ENCODE data around the gene CDC5L. TPM values are rescaled to one million over a fixed set of nuclear protein-coding genes. Genes with fewer than 3 reads are reported as not detected.

CDC5L gene
- total RNA-seq, 4 donors from 2014 or later: 16.7 to 20.1 (median 17.3) TPM

DNA sequence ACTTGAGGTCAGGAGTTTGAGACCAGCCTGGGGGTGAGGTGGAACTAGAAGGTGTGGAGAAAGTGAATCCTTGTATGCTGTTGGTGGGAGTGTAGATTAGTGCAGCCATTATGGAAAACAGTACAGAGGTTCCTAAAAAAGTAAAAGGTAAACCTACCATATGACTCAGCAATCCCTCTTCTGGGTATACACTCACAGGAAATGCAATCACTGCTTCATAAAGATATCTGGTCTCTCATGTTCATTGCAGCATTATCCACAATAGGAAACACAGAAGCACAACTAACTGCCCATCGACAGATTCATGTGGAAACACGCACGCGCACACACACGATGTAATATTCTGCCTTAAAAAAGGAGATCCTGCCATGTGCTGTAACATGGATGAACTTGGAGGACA, 66.7 kb downstream of the CDC5L start:
- TF ChIP-seq POLR2A (IDR thresholded peaks at IDR 0.05) (no peak), EP300 (IDR thresholded peaks at IDR 0.05) (no peak)
- TF ChIP-seq, protein P1, sequence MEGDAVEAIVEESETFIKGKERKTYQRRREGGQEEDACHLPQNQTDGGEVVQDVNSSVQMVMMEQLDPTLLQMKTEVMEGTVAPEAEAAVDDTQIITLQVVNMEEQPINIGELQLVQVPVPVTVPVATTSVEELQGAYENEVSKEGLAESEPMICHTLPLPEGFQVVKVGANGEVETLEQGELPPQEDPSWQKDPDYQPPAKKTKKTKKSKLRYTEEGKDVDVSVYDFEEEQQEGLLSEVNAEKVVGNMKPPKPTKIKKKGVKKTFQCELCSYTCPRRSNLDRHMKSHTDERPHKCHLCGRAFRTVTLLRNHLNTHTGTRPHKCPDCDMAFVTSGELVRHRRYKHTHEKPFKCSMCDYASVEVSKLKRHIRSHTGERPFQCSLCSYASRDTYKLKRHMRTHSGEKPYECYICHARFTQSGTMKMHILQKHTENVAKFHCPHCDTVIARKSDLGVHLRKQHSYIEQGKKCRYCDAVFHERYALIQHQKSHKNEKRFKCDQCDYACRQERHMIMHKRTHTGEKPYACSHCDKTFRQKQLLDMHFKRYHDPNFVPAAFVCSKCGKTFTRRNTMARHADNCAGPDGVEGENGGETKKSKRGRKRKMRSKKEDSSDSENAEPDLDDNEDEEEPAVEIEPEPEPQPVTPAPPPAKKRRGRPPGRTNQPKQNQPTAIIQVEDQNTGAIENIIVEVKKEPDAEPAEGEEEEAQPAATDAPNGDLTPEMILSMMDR (IDR thresholded peaks at IDR 0.05): no peak
- 70 to 87% methylated on average over 5 of the region's 5 CpGs for WGBS, 2 donors
- Histone ChIP-seq H3K27me3 (no peaks in the 10 kb centered on the region), H3K4me1 (peaks cover 0 to 26% (median 2%) of the 10 kb centered on the region in 4 donors), H3K9me3 (no peaks in the 10 kb centered on the region), H3K27ac (no peak overlapping the region), H3K36me3 (peaks cover 0 to 8% (median 0%) of the 10 kb centered on the region in 3 donors), H3K4me3 (no peak overlapping the region)
- no peak for DNase-seq (ENCODE audit: low spot score in 2 of 2)

DNA sequence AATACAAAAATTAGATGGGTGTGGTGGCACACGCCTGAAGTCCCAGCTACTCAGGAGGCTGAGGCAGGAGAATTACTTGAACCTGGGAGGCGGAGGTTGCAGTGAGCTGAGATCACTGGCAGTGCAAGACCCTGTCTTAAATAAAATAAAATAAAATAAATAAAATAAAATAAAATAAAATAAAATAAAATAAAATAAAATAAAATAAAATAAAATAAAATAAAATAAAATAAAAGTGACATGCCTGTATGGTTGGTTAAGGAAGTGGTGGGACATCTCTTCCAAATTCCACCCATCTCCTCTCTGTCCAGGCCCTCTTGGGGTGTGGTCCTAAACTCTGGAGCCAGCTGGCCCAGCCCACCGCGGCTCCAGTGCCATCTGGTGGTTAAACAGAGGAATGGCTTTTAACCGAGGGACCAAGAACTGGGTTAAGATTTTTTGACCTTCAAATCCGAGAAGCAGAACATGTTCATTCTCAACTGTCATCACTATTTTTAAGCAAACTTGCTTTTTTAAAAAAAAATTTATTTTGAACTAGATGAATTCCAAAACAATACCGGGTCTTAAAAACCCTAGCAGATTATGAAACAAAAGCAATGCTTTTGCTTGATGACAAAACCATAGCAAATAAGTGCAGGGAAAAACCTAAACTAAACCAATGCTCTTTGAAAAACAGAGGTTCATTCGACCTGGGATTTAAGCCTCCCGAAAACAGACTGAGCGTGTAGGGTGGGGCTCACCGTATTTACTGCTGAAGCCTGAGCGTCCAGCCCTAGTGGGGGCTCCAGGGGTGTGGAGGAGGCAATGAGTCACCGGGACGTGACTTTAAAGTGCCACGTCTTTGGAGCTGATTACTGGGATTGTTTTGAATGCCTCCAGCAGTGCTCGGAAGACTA, 68.8 kb downstream of the CDC5L start:
- 27 to 28% methylated on average over 16 of the region's 16 CpGs for WGBS, 2 donors
- H3K27me3 ChIP-seq: no peaks in the 10 kb centered on the region

DNA sequence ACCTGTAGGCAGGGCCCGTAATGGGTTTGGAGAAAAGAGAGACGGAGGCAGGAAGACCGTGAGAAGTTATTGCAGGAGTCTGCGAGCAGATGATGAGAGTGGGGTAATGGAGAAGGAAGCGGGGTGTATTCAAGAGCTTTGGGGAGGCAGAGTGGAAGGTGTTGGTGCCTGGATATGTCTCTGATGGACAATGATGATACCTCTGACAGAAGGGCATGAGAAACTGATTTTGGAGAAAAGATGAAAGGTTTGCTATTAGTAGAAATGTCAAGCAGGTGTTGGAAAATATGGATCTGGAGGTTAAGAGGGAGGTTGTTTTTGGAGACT, 69.4 kb downstream of the CDC5L start:
- DNase-seq (ENCODE audit: low spot score in 2 of 2): no peak
- 71 to 74% methylated on average over 5 of the region's 5 CpGs for WGBS, 2 donors
- H3K4me3 ChIP-seq: peak overlapping the region in 1 of 4 donors; percentile 3
- H3K9me3 ChIP-seq: no peaks in the 10 kb centered on the region
- peaks cover 0 to 2% (median 0%) of the 10 kb centered on the region in 3 donors for H3K36me3 ChIP-seq
- H3K27ac ChIP-seq: peak overlapping the region in 1 of 4 donors; percentile 27
- H3K4me1 ChIP-seq: peaks cover 0 to 22% (median 2%) of the 10 kb centered on the region in 4 donors
- no peaks in the 10 kb centered on the region for H3K27me3 ChIP-seq
- TF ChIP-seq POLR2A (IDR thresholded peaks at IDR 0.05) (no peak), EP300 (IDR thresholded peaks at IDR 0.05) (no peak)
- TF ChIP-seq, protein P1 (IDR thresholded peaks at IDR 0.05): no peak

More for the DNA sequence above, 68.8 kb downstream of the CDC5L start:
- no peak for DNase-seq (ENCODE audit: low spot score in 2 of 2)
- no peak for TF ChIP-seq EP300 (IDR thresholded peaks at IDR 0.05)
- TF ChIP-seq, protein P1 (IDR thresholded peaks at IDR 0.05): peak; percentile 37 to 79 (median 69)
- no peaks in the 10 kb centered on the region for H3K9me3 ChIP-seq
- H3K27ac ChIP-seq: peak overlapping the region in 1 of 4 donors; percentile 27
- peaks cover 0 to 26% (median 2%) of the 10 kb centered on the region in 4 donors for H3K4me1 ChIP-seq
- peaks cover 0 to 6% (median 0%) of the 10 kb centered on the region in 3 donors for H3K36me3 ChIP-seq
- peak overlapping the region in 1 of 4 donors; percentile 3 for H3K4me3 ChIP-seq

DNA sequence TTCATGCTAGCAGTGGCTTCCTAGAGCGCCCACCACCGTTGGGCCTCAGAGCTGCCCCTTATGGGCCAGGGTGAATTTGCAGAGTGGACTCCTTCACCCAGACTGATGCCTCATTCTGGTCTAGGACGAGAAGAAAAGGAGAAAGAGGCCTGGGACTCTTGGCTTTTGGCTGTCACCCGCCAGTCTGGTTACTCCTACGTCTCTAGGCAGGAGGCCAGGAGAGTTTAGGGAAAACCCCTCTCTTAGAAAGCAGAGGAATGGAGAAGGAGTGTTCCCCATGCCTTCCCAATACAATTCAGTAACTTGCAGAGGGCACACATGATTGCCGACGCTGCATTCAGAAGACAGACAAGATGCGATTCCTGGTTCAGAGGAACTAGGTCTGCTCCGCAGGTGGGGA, 70.1 kb downstream of the CDC5L start:
- Histone ChIP-seq H3K36me3 (no peaks in the 10 kb centered on the region), H3K4me3 (no peak overlapping the region), H3K9me3 (no peaks in the 10 kb centered on the region), H3K27me3 (no peaks in the 10 kb centered on the region), H3K4me1 (peaks cover 0 to 15% (median 2%) of the 10 kb centered on the region in 4 donors), H3K27ac (no peak overlapping the region)
- TF ChIP-seq, protein P1 (IDR thresholded peaks at IDR 0.05): no peak
- TF ChIP-seq EP300 (IDR thresholded peaks at IDR 0.05): no peak
- WGBS, 2 donors: 68 to 75% methylated on average over 9 of the region's 9 CpGs
- no peak for DNase-seq (ENCODE audit: low spot score in 2 of 2)

DNA sequence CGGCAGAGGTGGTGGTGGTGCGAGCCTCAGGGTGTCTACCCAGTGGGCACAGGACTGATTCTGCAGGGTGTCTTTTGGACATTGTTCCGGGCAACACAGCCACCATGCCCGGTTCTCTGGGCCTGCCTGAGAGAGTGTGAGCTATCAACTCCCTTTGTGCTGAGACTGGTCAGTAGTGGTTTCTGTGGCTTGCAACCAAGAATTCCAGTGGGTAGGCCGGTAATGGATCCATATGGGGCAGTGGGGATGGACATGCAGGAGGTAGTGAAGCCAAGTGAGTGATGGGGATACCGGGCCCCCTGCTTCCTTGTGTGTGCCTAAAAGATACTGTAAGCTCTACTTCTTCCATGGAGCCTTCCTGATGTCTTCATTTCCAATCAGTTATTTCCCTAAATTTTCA, 71.0 kb downstream of the CDC5L start:
- peaks cover 0 to 15% (median 2%) of the 10 kb centered on the region in 4 donors for H3K4me1 ChIP-seq
- TF ChIP-seq EP300 (IDR thresholded peaks at IDR 0.05): no peak
- no peak overlapping the region for H3K4me3 ChIP-seq
- H3K27me3 ChIP-seq: no peaks in the 10 kb centered on the region
- no peaks in the 10 kb centered on the region for H3K36me3 ChIP-seq
- no peak for DNase-seq (ENCODE audit: low spot score in 2 of 2)
- WGBS, 2 donors: 95 to 97% methylated on average over 6 of the region's 6 CpGs
- H3K9me3 ChIP-seq: no peaks in the 10 kb centered on the region
- H3K27ac ChIP-seq: no peak overlapping the region

All from tibial nerve (tissue), 4 donors.